Kidney epithelial cell (primary cell): Measurements from ENCODE around the gene NUP42. TPM values are rescaled to one million over a fixed set of nuclear protein-coding genes. Genes with fewer than 3 reads are reported as not detected.

ENCODE experiments used
- DNase-seq: peaks from one replicate; pipeline ENCODE4 v3.0.0-alpha.2; 2010; ENCODE audit warnings: low read depth
- H3K27me3 ChIP-seq: 2 replicates; pipeline ENCODE4 v1.6.0; 2011; ENCODE audit warnings: low read length; ENCODE audit not compliant: control insufficient read depth, insufficient read depth
- H3K36me3 ChIP-seq: 2 replicates; pipeline ENCODE4 v1.5.1; 2011; ENCODE audit warnings: low read length; ENCODE audit not compliant: control insufficient read depth, insufficient read depth
- H3K4me3 ChIP-seq: 2 replicates; pipeline ENCODE4 v1.5.1; 2011; ENCODE audit warnings: low read depth, mild to moderate bottlenecking, control low read depth, low read length
- total RNA-seq: library from RNA; depleted of rRNA; stranded (reverse); fragments of >200 nt; gene quantifications from 2 replicates; pipeline ENCODE4 v1.2.3, GENCODE V29; 2015
- TF ChIP-seq, protein P1 (sequence below): IDR thresholded peaks from 2 replicates; pipeline ENCODE4 v1.5.1; 2011; ENCODE audit warnings: mild to moderate bottlenecking, moderate library complexity, low read length, control low read depth, inconsistent platforms; ENCODE audit not compliant: insufficient read depth, poor library complexity, severe bottlenecking

Gene NUP42, protein sequence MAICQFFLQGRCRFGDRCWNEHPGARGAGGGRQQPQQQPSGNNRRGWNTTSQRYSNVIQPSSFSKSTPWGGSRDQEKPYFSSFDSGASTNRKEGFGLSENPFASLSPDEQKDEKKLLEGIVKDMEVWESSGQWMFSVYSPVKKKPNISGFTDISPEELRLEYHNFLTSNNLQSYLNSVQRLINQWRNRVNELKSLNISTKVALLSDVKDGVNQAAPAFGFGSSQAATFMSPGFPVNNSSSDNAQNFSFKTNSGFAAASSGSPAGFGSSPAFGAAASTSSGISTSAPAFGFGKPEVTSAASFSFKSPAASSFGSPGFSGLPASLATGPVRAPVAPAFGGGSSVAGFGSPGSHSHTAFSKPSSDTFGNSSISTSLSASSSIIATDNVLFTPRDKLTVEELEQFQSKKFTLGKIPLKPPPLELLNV
- total RNA-seq = 46.1 and 50.1 TPM in 2 replicates

DNA sequence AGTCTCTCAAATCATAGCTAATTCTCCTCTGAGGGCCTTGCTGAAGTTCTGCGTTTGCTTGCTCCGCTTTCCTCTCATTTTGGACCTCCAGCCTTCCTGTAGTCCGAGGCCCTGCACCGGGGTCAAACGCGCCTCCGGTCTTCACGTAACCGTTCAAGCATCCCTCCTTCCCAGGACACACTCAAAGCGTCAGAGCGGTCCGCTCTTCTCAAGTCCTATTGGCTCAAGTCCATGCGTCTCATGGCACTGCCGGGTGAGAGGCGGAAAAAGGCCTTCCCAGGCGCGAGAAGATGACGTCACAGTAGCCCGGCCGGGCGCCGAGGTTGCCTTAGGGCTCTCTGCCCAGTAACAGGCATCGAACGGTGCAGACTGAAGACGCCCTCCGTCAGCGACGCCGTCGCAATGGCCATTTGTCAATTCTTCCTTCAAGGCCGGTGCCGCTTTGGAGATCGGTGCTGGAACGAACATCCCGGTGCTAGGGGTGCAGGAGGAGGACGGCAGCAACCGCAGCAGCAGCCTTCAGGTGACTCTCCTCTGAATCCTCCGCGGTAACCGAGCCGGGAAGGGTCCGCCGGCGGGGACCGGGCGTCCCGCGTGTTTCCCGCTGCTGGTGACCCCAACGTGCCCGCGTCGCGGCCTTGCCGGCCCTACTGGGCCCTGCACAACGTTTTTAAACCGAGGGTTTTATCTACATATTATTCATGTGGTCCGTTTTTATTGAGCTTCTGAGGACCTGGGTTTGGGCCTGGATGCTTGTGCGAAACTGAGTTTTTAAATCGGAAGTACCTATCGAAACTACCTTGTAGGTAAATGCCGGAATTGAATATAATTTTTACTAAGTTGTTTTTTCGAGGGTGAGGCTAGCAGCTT is at the start of gene NUP42:
Gene NUP42 (plus strand): TSS at position 365 of the 870 bp plus-strand sequence. CDS start 38 bp downstream, at position 403.
- peak within 1 kb of the TSS; percentile 84 for H3K4me3 ChIP-seq
- TF ChIP-seq, protein P1, sequence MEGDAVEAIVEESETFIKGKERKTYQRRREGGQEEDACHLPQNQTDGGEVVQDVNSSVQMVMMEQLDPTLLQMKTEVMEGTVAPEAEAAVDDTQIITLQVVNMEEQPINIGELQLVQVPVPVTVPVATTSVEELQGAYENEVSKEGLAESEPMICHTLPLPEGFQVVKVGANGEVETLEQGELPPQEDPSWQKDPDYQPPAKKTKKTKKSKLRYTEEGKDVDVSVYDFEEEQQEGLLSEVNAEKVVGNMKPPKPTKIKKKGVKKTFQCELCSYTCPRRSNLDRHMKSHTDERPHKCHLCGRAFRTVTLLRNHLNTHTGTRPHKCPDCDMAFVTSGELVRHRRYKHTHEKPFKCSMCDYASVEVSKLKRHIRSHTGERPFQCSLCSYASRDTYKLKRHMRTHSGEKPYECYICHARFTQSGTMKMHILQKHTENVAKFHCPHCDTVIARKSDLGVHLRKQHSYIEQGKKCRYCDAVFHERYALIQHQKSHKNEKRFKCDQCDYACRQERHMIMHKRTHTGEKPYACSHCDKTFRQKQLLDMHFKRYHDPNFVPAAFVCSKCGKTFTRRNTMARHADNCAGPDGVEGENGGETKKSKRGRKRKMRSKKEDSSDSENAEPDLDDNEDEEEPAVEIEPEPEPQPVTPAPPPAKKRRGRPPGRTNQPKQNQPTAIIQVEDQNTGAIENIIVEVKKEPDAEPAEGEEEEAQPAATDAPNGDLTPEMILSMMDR = no peak
- DNase-seq = peak; percentile 99
- no peaks in the 10 kb centered on the region for H3K27me3 ChIP-seq
- H3K36me3 ChIP-seq = no peaks in the 10 kb centered on the region

DNA sequence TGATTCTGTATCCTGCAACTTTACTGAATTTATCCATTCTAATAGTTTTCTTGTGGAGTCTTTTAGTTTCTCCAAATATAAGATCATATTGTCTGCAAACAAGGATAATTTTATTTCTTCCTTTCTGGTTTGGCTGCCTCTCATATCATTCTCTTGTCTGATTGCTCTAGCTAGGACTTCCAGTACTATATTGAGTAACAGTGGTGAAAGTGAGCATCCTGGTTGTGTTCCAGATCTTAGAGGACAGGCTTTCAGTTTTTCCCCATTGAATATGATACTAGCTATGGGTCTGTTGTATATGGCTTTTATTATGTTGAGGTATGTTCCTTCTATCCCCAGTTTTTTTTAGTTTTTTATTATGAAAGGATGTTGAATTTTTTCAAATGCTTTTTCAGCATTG is 48.1 kb upstream of the NUP42 start:
- TF ChIP-seq, protein P1 = no peak
- Histone ChIP-seq H3K27me3 (no peaks in the 10 kb centered on the region), H3K4me3 (no peak overlapping the region), H3K36me3 (no peaks in the 10 kb centered on the region)
- DNase-seq = no peak

DNA sequence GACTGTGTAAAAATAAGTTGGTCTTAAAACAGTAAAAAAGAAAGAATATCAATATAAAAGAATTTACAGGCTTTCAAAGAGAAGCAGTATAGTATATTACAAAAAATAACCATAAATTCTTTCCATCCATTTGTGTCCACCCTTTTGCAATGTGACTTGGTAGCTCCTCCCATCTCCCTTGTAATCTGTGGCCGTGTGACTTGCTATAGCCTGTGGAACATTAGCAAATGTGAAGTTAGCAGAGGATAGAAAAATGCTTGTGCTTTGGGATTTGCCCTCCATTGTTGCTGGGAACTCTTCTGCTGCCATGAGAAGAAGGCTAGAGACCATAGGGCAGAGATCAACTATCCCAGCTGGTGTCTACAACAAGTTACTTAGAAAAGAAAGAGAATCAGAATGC is 46.1 kb upstream of the NUP42 start:
- Histone ChIP-seq H3K4me3 (no peak overlapping the region), H3K27me3 (no peaks in the 10 kb centered on the region), H3K36me3 (no peaks in the 10 kb centered on the region)
- TF ChIP-seq, protein P1 = no peak
- DNase-seq = no peak

DNA sequence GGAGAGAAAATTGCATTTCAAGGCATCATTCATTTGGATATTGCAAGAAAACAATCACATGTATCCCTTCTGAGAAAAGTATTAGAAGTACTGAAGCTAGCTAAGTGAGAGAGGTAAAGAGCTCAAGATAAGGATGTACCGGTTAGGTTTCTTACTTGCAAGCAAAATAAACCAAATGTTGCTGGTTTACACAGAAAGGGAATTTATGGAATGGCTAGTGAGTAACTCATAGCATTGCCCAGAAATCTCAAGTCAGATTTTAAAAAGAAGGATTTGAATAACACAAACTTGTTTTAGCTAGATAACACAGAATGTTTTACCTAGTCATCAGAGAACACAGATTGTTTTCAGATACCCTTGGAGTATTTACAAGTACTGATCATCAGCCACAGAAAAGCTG is 45.6 kb upstream of the NUP42 start:
- TF ChIP-seq, protein P1 = no peak
- DNase-seq = no peak
- Histone ChIP-seq H3K36me3 (no peaks in the 10 kb centered on the region), H3K27me3 (no peaks in the 10 kb centered on the region), H3K4me3 (no peak overlapping the region)

DNA sequence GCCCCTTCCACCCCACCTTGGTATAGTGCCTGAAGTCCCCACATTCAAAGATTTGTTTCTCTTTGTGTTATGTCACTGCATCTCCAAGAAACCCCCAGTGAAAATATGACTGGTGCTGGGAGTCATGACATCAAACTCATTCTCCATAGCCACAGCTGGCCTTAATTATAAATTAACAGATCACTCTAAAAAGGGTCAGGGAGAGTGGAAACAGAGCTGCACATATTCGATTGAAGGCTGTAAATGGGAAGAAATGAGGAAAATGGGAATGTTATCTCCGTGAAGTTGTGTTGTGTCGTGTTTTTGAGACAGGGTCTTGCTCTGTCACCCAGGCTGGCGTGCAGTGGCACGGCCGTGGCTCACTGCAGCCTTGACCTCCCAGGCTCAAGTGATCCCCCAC is 24.2 kb upstream of the NUP42 start:
- no peaks in the 10 kb centered on the region for H3K27me3 ChIP-seq
- H3K36me3 ChIP-seq = no peaks in the 10 kb centered on the region
- TF ChIP-seq, protein P1 = no peak
- DNase-seq = no peak
- no peak overlapping the region for H3K4me3 ChIP-seq
